MM.1S (cell line): ENCODE results near the gene GADD45G.

Source experiments
- CTCF ChIP-seq: fragments of 300-600 bp; sonication (generic); IDR thresholded peaks from 2 replicates; pipeline ENCODE4 v1.5.1; 2016; ENCODE audit warnings: antibody characterized with exemption, low read length, mixed read lengths
- EZH2 ChIP-seq: fragments of 300-600 bp; sonication (generic); optimal IDR thresholded peaks from 2 replicates; pipeline ENCODE3; 2017; ENCODE audit warnings: low read depth, mild to moderate bottlenecking, antibody characterized with exemption, low read length, mixed read lengths
- EZH2phosphoT487 ChIP-seq: fragments of 300-600 bp; sonication (generic); IDR thresholded peaks from 2 replicates; pipeline ENCODE4 v1.6.1; 2018; ENCODE audit warnings: antibody characterized with exemption, low read length

DNA sequence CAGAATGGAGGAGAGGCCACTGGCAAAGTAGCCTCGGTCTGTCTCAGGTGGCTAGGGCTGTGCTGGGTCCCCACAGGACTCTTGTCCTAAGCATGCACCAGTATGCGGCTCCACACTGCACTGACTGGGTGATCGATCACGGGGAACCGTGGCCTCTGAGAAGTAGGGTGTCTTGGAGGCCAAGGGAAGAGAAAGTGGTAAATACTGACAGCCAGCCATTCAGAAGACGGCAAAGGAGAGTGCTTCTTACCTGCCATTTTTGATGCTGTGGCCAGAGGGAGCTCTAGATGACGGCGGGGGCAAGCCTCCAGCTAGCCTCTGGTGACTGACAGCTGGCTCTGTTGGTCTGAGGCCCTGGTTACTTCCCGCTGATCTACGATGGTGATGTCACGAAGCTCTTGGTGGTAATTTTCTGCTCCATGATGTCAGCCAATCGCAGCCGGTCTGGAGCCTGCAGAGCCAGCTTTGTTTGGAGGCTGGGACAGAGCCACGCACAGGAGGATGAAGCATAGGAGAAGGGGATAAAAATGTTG lies 40.4 kb upstream of the GADD45G start:
- TF ChIP-seq CTCF (peak; percentile 47), EZH2 (no peak), EZH2phosphoT487 (no peak)
